Right lobe of liver (tissue), 4 donors: Measurements from ENCODE around the gene BAZ2A.

Experiments
- CTCF ChIP-seq, 4 donors: fragments of 200-600 bp in 3 of 4; fragments of 450-650 bp in 1 of 4; IDR thresholded peaks; one replicate each; pipeline versions ENCODE4 v1.5.1 to v1.8.0; 2016 to 2022; ENCODE audit warnings: antibody characterized with exemption in 4 of 4, mild to moderate bottlenecking in 2 of 4
- POLR2A ChIP-seq: fragments of 450-650 bp; IDR thresholded peaks from one replicate; pipeline ENCODE4 v1.6.1; 2017; ENCODE audit warnings: antibody characterized with exemption, mild to moderate bottlenecking
- donor health status: DM: no; HTN: no; CAD: no.
- donor health status: DM: no; HTN: no; CAD: no.
- donor health status: DM: no; HTN: yes; CAD: no.

- TF ChIP-seq POLR2A, result no peak
- TF ChIP-seq CTCF (IDR thresholded peaks at IDR 0.05), result no peak
These were observed 40.3 kb downstream of the BAZ2A start for GRCh38 chr12:56589783-56590182.
